Lower lobe of right lung (tissue), 2 donors: ENCODE results near the gene POLR1C. TPM values are rescaled to one million over a fixed set of nuclear protein-coding genes. Genes with fewer than 3 reads are reported as not detected.

ENCODE experiments used
- ATAC-seq, 2 donors: fragments of 200-7000 bp; cut with Tn5 transposase; one replicate each; pipeline ENCODE4 v1.9.1; 2020 to 2022; ENCODE audit warnings: mild to moderate bottlenecking in 2 of 2, moderate library complexity in 2 of 2
- DNase-seq: peaks from one replicate; pipeline ENCODE4 v3.0.0-alpha.2; 2020
- H3K27ac ChIP-seq: fragments of 200-600 bp; one replicate; pipeline ENCODE4 v1.8.0; 2022
- H3K27me3 ChIP-seq: fragments of 200-600 bp; one replicate; pipeline ENCODE4 v1.8.0; 2022; ENCODE audit warnings: low read depth
- H3K36me3 ChIP-seq: fragments of 200-600 bp; one replicate; pipeline ENCODE4 v1.8.0; 2022; ENCODE audit warnings: mild to moderate bottlenecking
- H3K4me1 ChIP-seq: fragments of 200-600 bp; one replicate; pipeline ENCODE4 v1.8.0; 2022
- H3K4me3 ChIP-seq: fragments of 200-600 bp; one replicate; pipeline ENCODE4 v1.8.0; 2022; ENCODE audit warnings: mild to moderate bottlenecking
- H3K9me3 ChIP-seq: fragments of 200-600 bp; one replicate; pipeline ENCODE4 v1.8.0; 2022
- CTCF ChIP-seq: fragments of 200-600 bp; IDR thresholded peaks from one replicate; pipeline ENCODE4 v1.8.0; 2022; ENCODE audit warnings: antibody characterized with exemption, mild to moderate bottlenecking
- intact Hi-C: fragments of 100-400 bp; cut with DNase I; formaldehyde crosslinking; loops from one replicate; pipeline ENCODE4 v1.11.0; 2022
- total RNA-seq: library from RNA; stranded (reverse); fragmentation: NEBNext Ultra II Directional; extraction: Animal tissue kit (Norgen Biotek cat#: 25700); gene quantifications from one replicate; pipeline ENCODE4 v1.2.1, GENCODE V29; 2021
- donor health status: DM: no; HTN: yes; CAD: no; lungs with severe emphysema.

Gene POLR1C
- total RNA-seq, 1 donor from 2014 or later = 26.1 TPM

GRCh38 chr6:43515808-43516207 lies 1.1 kb upstream of the POLR1C start:
- ATAC-seq (no peak), DNase-seq (no peak)
- H3K36me3 ChIP-seq = peaks cover 70% of the 10 kb centered on the region
- peak overlapping the region; percentile 97 for H3K4me3 ChIP-seq
- no peaks in the 10 kb centered on the region for H3K9me3 ChIP-seq
- no peaks in the 10 kb centered on the region for H3K27me3 ChIP-seq
- H3K4me1 ChIP-seq = peaks cover 46% of the 10 kb centered on the region
- TF ChIP-seq CTCF = no peak
- H3K27ac ChIP-seq = peak overlapping the region; percentile 91
- intact Hi-C loops = no loop called here

- H3K27ac ChIP-seq = peak overlapping the region; percentile 91
- ATAC-seq (no peak), DNase-seq (no peak)
- H3K9me3 ChIP-seq = no peaks in the 10 kb centered on the region
- intact Hi-C loops = no loop called here
- no peak for TF ChIP-seq CTCF
- peaks cover 45% of the 10 kb centered on the region for H3K4me1 ChIP-seq
- no peaks in the 10 kb centered on the region for H3K27me3 ChIP-seq
- H3K4me3 ChIP-seq = peak overlapping the region; percentile 97
- H3K36me3 ChIP-seq = peaks cover 70% of the 10 kb centered on the region
These were observed 557 bp upstream of the POLR1C start for GRCh38 chr6:43516367-43516696.

- H3K27me3 ChIP-seq = no peaks in the 10 kb centered on the region
- no peak for DNase-seq
- intact Hi-C loops = no loop called here
- peak overlapping the region; percentile 91 for H3K27ac ChIP-seq
- peak overlapping the region; percentile 97 for H3K4me3 ChIP-seq
- peaks cover 70% of the 10 kb centered on the region for H3K36me3 ChIP-seq
- peaks cover 45% of the 10 kb centered on the region for H3K4me1 ChIP-seq
- no peak for TF ChIP-seq CTCF
- peak in 1 of 2 donors; percentile 4 for ATAC-seq
- no peaks in the 10 kb centered on the region for H3K9me3 ChIP-seq
These were observed 842 bp downstream of the POLR1C start for GRCh38 chr6:43517505-43518357.

GRCh38 chr6:43520097-43520496 lies 3.2 kb downstream of the POLR1C start:
- Histone ChIP-seq H3K9me3 (no peaks in the 10 kb centered on the region), H3K4me3 (no peak overlapping the region), H3K4me1 (peaks cover 29% of the 10 kb centered on the region), H3K36me3 (peaks cover 70% of the 10 kb centered on the region), H3K27ac (no peak overlapping the region), H3K27me3 (no peaks in the 10 kb centered on the region)
- intact Hi-C loops = no loop called here
- DNase-seq (no peak), ATAC-seq (no peak)
- no peak for TF ChIP-seq CTCF

- Histone ChIP-seq H3K36me3 (peaks cover 80% of the 10 kb centered on the region), H3K27me3 (no peaks in the 10 kb centered on the region), H3K27ac (no peak overlapping the region), H3K4me1 (peaks cover 18% of the 10 kb centered on the region), H3K9me3 (no peaks in the 10 kb centered on the region), H3K4me3 (no peak overlapping the region)
- no peak for DNase-seq
- intact Hi-C loops = no loop called here
- no peak for ATAC-seq
- no peak for TF ChIP-seq CTCF
These were observed 4.9 kb downstream of the POLR1C start for GRCh38 chr6:43521836-43522235.
